Measurements from ENCODE around the gene TMEM134. TPM values are rescaled to one million over a fixed set of nuclear protein-coding genes. Genes with fewer than 3 reads are reported as not detected.

TMEM134 gene
- total RNA-seq, 1 experiment from 2014 or later = 52.2 TPM

GRCh38 chr11:67483831-67484665 is 15.0 kb upstream of the TMEM134 start:
- intact Hi-C loops (cut with micrococcal nuclease; ENCODE audit: unreplicated experiment) = loop anchor here (1.0 to 5.0 kb wide), 7 partner anchors 15 to 82 kb away; partner anchors contain the start of genes CDK2AP2, CORO1B, PPP1CA and RPS6KB2
- Histone ChIP-seq H3K36me3 (ENCODE audit: control insufficient read depth, insufficient read depth, low read length) (peaks cover 5% of the 10 kb centered on the region), H3K4me1 (peaks cover 4% of the 10 kb centered on the region; the same call in 1 of the 2 replicates), H3K4me3 (ENCODE audit: low read depth, low read length) (peak overlapping the region; percentile 48), H3K27me3 (replicated peaks; ENCODE audit: control insufficient read depth, insufficient read depth, low read length) (no peaks in the 10 kb centered on the region), H3K9me3 (no peaks in the 10 kb centered on the region)
- no TSS peak for BruUV-seq (replicated peaks)
- Mint-ChIP-seq H3K27ac (ENCODE audit: unreplicated experiment) (peak overlapping the region; percentile 99), H3K4me3 (ENCODE audit: unreplicated experiment) (peak overlapping the region; percentile 99), H3K27me3 (ENCODE audit: insufficient read depth, unreplicated experiment) (no peaks in the 10 kb centered on the region), H3K9me3 (ENCODE audit: unreplicated experiment) (no peaks in the 10 kb centered on the region), H3K4me1 (ENCODE audit: low read depth, unreplicated experiment) (peaks cover 24% of the 10 kb centered on the region), H3K36me3 (ENCODE audit: insufficient read depth, unreplicated experiment) (peaks cover 42% of the 10 kb centered on the region)
- DNase-seq = peak in 1 of 2 experiments; percentile 47
- ChIA-PET CTCF (interaction anchor here (1.5 to 2.1 kb wide), 2 partner anchors 83 to 110 kb away, joined by 3 to 14 read pairs; partner anchors contain the start of genes CLCF1 and PPP1CA), POLR2A (interaction anchor here (0.6 to 1.8 kb wide), 2 partner anchors 15 to 82 kb away, joined by 3 to 12 read pairs; partner anchors contain the start of genes PPP1CA and TMEM134)
- no peak for TF ChIP-seq CTCF (IDR thresholded peaks at IDR 0.05; ENCODE audit: insufficient read depth in 1 of 2, low read depth in 1 of 2, low read length in 1 of 2, severe bottlenecking in 1 of 2, unreplicated experiment in 1 of 2)

- Histone ChIP-seq H3K4me1 (peaks cover 4% of the 10 kb centered on the region; the same call in 1 of the 2 replicates), H3K4me3 (ENCODE audit: low read depth, low read length) (peak within 1 kb of the TSS; percentile 48), H3K36me3 (ENCODE audit: control insufficient read depth, insufficient read depth, low read length) (peaks cover 4% of the 10 kb centered on the region), H3K27me3 (replicated peaks; ENCODE audit: control insufficient read depth, insufficient read depth, low read length) (no peaks in the 10 kb centered on the region), H3K9me3 (no peaks in the 10 kb centered on the region)
- ChIA-PET CTCF (interaction anchor here (0.6 to 2.1 kb wide), 6 partner anchors 15 to 132 kb away, joined by 3 to 14 read pairs (median 3); partner anchors contain the start of genes CLCF1, PPP1CA, RAD9A and TMEM134), POLR2A (interaction anchor here (0.6 to 1.8 kb wide), 12 partner anchors 9 to 147 kb away, joined by 3 to 16 read pairs (median 5); partner anchors contain the start of genes GSTP1, NUDT8, PPP1CA and RAD9A)
- intact Hi-C loops (cut with micrococcal nuclease; ENCODE audit: unreplicated experiment) = loop anchor here (1.0 to 5.0 kb wide), 7 partner anchors 14 to 81 kb away; partner anchors contain the start of genes CDK2AP2, CORO1B, PPP1CA and RPS6KB2
- peak; percentile 25 to 65 for TF ChIP-seq CTCF (IDR thresholded peaks at IDR 0.05; ENCODE audit: insufficient read depth in 1 of 2, low read depth in 1 of 2, low read length in 1 of 2, severe bottlenecking in 1 of 2, unreplicated experiment in 1 of 2)
- H3K9me3 Mint-ChIP-seq (ENCODE audit: unreplicated experiment) = no peaks in the 10 kb centered on the region
- no peaks in the 10 kb centered on the region for H3K27me3 Mint-ChIP-seq (ENCODE audit: insufficient read depth, unreplicated experiment)
- peaks cover 24% of the 10 kb centered on the region for H3K4me1 Mint-ChIP-seq (ENCODE audit: low read depth, unreplicated experiment)
- H3K4me3 Mint-ChIP-seq (ENCODE audit: unreplicated experiment) = peak within 1 kb of the TSS; percentile 99
- DNase-seq = peak; percentile 100
- TSS peak; percentile 66 for BruUV-seq (replicated peaks)
- H3K27ac Mint-ChIP-seq (ENCODE audit: unreplicated experiment) = peak within 1 kb of the TSS; percentile 99
- peaks cover 42% of the 10 kb centered on the region for H3K36me3 Mint-ChIP-seq (ENCODE audit: insufficient read depth, unreplicated experiment)
These were observed 14.1 kb upstream of the TMEM134 start, which contains the start of gene AIP for GRCh38 chr11:67482827-67483798. AIP (plus strand) TSS chr11:67483026; CDS start chr11:67483159, 133 bp downstream.

Measured in Caco-2 (cell line).